ENCODE results near the gene CCM2L. TPM values are rescaled to one million over a fixed set of nuclear protein-coding genes. Genes with fewer than 3 reads are reported as not detected.

Gene CCM2L
- total and polyA plus RNA-seq, 2 experiments from 2014 or later = 4.9 to 13.3 TPM

- peaks cover 12% of the 10 kb centered on the region; the same call in 2 of the 3 replicates for H3K9me3 Mint-ChIP-seq
- ATAC-seq = no peak; the same call in 2 of the 3 replicates
Observed at GRCh38 chr20:31984981-31985471, 25.2 kb upstream of the CCM2L start.

More at GRCh38 chr20:31984981-31985471, 25.2 kb upstream of the CCM2L start:
- Histone ChIP-seq H3F3A (replicated peaks; ENCODE audit: low read depth) (no peaks in the 10 kb centered on the region), H3K4me2 (no peak overlapping the region), H4K20me1 (replicated peaks; ENCODE audit: insufficient read depth) (peaks cover 12% of the 10 kb centered on the region), H3K79me2 (replicated peaks; ENCODE audit: insufficient read depth) (no peaks in the 10 kb centered on the region), H3K27me3 (ENCODE audit: insufficient read depth) (no peaks in the 10 kb centered on the region), H3K4me3 (no peak overlapping the region), H3K4me1 (ENCODE audit: insufficient read depth) (no peaks in the 10 kb centered on the region), H3K36me3 (ENCODE audit: insufficient read depth) (no peaks in the 10 kb centered on the region), H2AFZ (no peak overlapping the region), H3K27ac (ENCODE audit: low read depth) (no peak overlapping the region), H3K9me2 (ENCODE audit: insufficient read depth) (no peaks in the 10 kb centered on the region)
- no peak overlapping the region for H3K27ac Mint-ChIP-seq
- DNase-seq (ENCODE audit: low spot score) = no peak
- H3K36me3 Mint-ChIP-seq (ENCODE audit: low read depth) = no peaks in the 10 kb centered on the region; the same call in 2 of the 3 replicates
- peaks cover 5% of the 10 kb centered on the region for H3K27me3 Mint-ChIP-seq (ENCODE audit: insufficient read depth, low read depth, poor library complexity)
- TF ChIP-seq POLR2AphosphoS5 (IDR thresholded peaks at IDR 0.05; ENCODE audit: low read depth) (no peak), JUNB (IDR thresholded peaks at IDR 0.05; ENCODE audit: unreplicated experiment) (no peak), ZNF331 (CRISPR knock-in tag; IDR thresholded peaks at IDR 0.05; ENCODE audit: low read depth) (no peak), NANOG (IDR thresholded peaks at IDR 0.05; ENCODE audit: borderline replicate concordance) (no peak), ZNF114 (CRISPR knock-in tag; IDR thresholded peaks at IDR 0.05) (no peak), ZNF462 (CRISPR knock-in tag; IDR thresholded peaks at IDR 0.05) (no peak), EZH2 (IDR thresholded peaks at IDR 0.05; ENCODE audit: low read depth, unreplicated experiment) (no peak), CREB1 (CRISPR knock-in tag; IDR thresholded peaks at IDR 0.05; ENCODE audit: low read depth) (no peak), STAT1 (IDR thresholded peaks at IDR 0.05; ENCODE audit: unreplicated experiment) (no peak), EZH2phosphoT487 (IDR thresholded peaks at IDR 0.05; ENCODE audit: unreplicated experiment) (no peak)
- TF ChIP-seq, protein P1, sequence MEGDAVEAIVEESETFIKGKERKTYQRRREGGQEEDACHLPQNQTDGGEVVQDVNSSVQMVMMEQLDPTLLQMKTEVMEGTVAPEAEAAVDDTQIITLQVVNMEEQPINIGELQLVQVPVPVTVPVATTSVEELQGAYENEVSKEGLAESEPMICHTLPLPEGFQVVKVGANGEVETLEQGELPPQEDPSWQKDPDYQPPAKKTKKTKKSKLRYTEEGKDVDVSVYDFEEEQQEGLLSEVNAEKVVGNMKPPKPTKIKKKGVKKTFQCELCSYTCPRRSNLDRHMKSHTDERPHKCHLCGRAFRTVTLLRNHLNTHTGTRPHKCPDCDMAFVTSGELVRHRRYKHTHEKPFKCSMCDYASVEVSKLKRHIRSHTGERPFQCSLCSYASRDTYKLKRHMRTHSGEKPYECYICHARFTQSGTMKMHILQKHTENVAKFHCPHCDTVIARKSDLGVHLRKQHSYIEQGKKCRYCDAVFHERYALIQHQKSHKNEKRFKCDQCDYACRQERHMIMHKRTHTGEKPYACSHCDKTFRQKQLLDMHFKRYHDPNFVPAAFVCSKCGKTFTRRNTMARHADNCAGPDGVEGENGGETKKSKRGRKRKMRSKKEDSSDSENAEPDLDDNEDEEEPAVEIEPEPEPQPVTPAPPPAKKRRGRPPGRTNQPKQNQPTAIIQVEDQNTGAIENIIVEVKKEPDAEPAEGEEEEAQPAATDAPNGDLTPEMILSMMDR (conservative IDR thresholded peaks at IDR 0.05; ENCODE audit: low read depth in 2 of 2) = no peak
- TF ChIP-seq, protein P2, sequence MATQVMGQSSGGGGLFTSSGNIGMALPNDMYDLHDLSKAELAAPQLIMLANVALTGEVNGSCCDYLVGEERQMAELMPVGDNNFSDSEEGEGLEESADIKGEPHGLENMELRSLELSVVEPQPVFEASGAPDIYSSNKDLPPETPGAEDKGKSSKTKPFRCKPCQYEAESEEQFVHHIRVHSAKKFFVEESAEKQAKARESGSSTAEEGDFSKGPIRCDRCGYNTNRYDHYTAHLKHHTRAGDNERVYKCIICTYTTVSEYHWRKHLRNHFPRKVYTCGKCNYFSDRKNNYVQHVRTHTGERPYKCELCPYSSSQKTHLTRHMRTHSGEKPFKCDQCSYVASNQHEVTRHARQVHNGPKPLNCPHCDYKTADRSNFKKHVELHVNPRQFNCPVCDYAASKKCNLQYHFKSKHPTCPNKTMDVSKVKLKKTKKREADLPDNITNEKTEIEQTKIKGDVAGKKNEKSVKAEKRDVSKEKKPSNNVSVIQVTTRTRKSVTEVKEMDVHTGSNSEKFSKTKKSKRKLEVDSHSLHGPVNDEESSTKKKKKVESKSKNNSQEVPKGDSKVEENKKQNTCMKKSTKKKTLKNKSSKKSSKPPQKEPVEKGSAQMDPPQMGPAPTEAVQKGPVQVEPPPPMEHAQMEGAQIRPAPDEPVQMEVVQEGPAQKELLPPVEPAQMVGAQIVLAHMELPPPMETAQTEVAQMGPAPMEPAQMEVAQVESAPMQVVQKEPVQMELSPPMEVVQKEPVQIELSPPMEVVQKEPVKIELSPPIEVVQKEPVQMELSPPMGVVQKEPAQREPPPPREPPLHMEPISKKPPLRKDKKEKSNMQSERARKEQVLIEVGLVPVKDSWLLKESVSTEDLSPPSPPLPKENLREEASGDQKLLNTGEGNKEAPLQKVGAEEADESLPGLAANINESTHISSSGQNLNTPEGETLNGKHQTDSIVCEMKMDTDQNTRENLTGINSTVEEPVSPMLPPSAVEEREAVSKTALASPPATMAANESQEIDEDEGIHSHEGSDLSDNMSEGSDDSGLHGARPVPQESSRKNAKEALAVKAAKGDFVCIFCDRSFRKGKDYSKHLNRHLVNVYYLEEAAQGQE (IDR thresholded peaks at IDR 0.05; ENCODE audit: unreplicated experiment) = no peak
- TF ChIP-seq, protein P3, sequence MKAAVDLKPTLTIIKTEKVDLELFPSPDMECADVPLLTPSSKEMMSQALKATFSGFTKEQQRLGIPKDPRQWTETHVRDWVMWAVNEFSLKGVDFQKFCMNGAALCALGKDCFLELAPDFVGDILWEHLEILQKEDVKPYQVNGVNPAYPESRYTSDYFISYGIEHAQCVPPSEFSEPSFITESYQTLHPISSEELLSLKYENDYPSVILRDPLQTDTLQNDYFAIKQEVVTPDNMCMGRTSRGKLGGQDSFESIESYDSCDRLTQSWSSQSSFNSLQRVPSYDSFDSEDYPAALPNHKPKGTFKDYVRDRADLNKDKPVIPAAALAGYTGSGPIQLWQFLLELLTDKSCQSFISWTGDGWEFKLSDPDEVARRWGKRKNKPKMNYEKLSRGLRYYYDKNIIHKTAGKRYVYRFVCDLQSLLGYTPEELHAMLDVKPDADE (IDR thresholded peaks at IDR 0.05) = no peak
- H3K4me1 Mint-ChIP-seq = no peaks in the 10 kb centered on the region
- no peak overlapping the region for H3K4me3 Mint-ChIP-seq
